Measurements from ENCODE around the gene REXO2.

GRCh38 chr11:114447444-114447843 lies 8.2 kb downstream of the REXO2 start:
- TF ChIP-seq, protein P1, sequence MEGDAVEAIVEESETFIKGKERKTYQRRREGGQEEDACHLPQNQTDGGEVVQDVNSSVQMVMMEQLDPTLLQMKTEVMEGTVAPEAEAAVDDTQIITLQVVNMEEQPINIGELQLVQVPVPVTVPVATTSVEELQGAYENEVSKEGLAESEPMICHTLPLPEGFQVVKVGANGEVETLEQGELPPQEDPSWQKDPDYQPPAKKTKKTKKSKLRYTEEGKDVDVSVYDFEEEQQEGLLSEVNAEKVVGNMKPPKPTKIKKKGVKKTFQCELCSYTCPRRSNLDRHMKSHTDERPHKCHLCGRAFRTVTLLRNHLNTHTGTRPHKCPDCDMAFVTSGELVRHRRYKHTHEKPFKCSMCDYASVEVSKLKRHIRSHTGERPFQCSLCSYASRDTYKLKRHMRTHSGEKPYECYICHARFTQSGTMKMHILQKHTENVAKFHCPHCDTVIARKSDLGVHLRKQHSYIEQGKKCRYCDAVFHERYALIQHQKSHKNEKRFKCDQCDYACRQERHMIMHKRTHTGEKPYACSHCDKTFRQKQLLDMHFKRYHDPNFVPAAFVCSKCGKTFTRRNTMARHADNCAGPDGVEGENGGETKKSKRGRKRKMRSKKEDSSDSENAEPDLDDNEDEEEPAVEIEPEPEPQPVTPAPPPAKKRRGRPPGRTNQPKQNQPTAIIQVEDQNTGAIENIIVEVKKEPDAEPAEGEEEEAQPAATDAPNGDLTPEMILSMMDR (IDR thresholded peaks at IDR 0.05) = no peak
- TF ChIP-seq EP300 (IDR thresholded peaks at IDR 0.05) = no peak
- no peak for TF ChIP-seq POLR2A (IDR thresholded peaks at IDR 0.05)
- no peak for TF ChIP-seq POLR2AphosphoS5 (IDR thresholded peaks at IDR 0.05)

Measured in suprapubic skin (tissue), 4 donors.